GM06990 (cell line): Measurements from ENCODE around the gene CACNA1A.
"Not testable (repeated sequence)": the region's sequence is repeated elsewhere in the genome, so short reads cannot be mapped to it uniquely, and the experiment has no call there.

Experiments used
- DNase-seq: peaks from one replicate; pipeline ENCODE4 v3.0.0-alpha.2; 2011; ENCODE audit not compliant: insufficient read length; ENCODE audit errors: extremely low read depth
- H3K27me3 ChIP-seq: replicated peaks from 2 replicates; pipeline ENCODE4 v1.6.0; 2011; ENCODE audit warnings: low read length; ENCODE audit not compliant: control insufficient read depth, insufficient read depth
- H3K36me3 ChIP-seq: 2 replicates; pipeline ENCODE4 v1.5.1; 2011; ENCODE audit warnings: low read length; ENCODE audit not compliant: control insufficient read depth, insufficient read depth
- H3K4me3 ChIP-seq: replicated peaks from 2 replicates; pipeline ENCODE4 v1.5.1; 2011; ENCODE audit warnings: low read depth, mild to moderate bottlenecking, control low read depth, low read length
- CTCF ChIP-seq: IDR thresholded peaks from 2 replicates; pipeline ENCODE4 v1.5.1; 2011; ENCODE audit warnings: low read length, control low read depth, mild to moderate bottlenecking, inconsistent platforms; ENCODE audit not compliant: insufficient read depth, poor library complexity, severe bottlenecking

CACNA1A gene

GRCh38 chr19:13198634-13199033 lies 307.6 kb downstream of the CACNA1A start:
- no peak for TF ChIP-seq CTCF
- H3K36me3 ChIP-seq = no peaks in the 10 kb centered on the region
- DNase-seq = no peak
- no peak overlapping the region for H3K4me3 ChIP-seq
- no peaks in the 10 kb centered on the region for H3K27me3 ChIP-seq

GRCh38 chr19:13195678-13196077 lies 310.6 kb downstream of the CACNA1A start:
- peak; percentile 87 for TF ChIP-seq CTCF
- DNase-seq = peak; percentile 63
- no peak overlapping the region for H3K4me3 ChIP-seq
- no peaks in the 10 kb centered on the region for H3K36me3 ChIP-seq
- no peaks in the 10 kb centered on the region for H3K27me3 ChIP-seq

- TF ChIP-seq CTCF = no peak
- no peak for DNase-seq
- Histone ChIP-seq H3K4me3 (no peak overlapping the region), H3K36me3 (no peaks in the 10 kb centered on the region), H3K27me3 (no peaks in the 10 kb centered on the region)
These were observed 315.3 kb downstream of the CACNA1A start for GRCh38 chr19:13190781-13191540.

- H3K36me3 ChIP-seq = no peaks in the 10 kb centered on the region
- no peak for TF ChIP-seq CTCF
- H3K27me3 ChIP-seq = no peaks in the 10 kb centered on the region
- no peak overlapping the region for H3K4me3 ChIP-seq
- no peak for DNase-seq
These were observed 316.7 kb downstream of the CACNA1A start for GRCh38 chr19:13189600-13189999.

GRCh38 chr19:13187419-13187818 lies 318.9 kb downstream of the CACNA1A start:
- no peaks in the 10 kb centered on the region for H3K27me3 ChIP-seq

GRCh38 chr19:13186688-13187087 lies 319.6 kb downstream of the CACNA1A start:
- DNase-seq, H3K36me3 ChIP-seq, H3K27me3 ChIP-seq, H3K4me3 ChIP-seq: not testable (repeated sequence)

More at GRCh38 chr19:13187419-13187818, 318.9 kb downstream of the CACNA1A start:
- no peak for DNase-seq
- no peak overlapping the region for H3K4me3 ChIP-seq
- H3K36me3 ChIP-seq = no peaks in the 10 kb centered on the region
- no peak for TF ChIP-seq CTCF

- not testable (repeated sequence) for H3K27me3 ChIP-seq, H3K36me3 ChIP-seq, DNase-seq, H3K4me3 ChIP-seq
These were observed 320.3 kb downstream of the CACNA1A start for GRCh38 chr19:13185763-13186657.

- H3K27me3 ChIP-seq, H3K36me3 ChIP-seq, DNase-seq, H3K4me3 ChIP-seq: not testable (repeated sequence)
These were observed 321.4 kb downstream of the CACNA1A start for GRCh38 chr19:13184926-13185325.
